ENCODE measurements around the gene RPS19BP1. TPM values are rescaled to one million over a fixed set of nuclear protein-coding genes. Genes with fewer than 3 reads are reported as not detected.
A peak's percentile ranks its signal among the peaks of the same experiment; 100 is the strongest.

Gene RPS19BP1
- total RNA-seq, 1 experiment from 2014 or later, result 102 TPM

- TF ChIP-seq GRHL2 (CRISPR knock-in tag; IDR thresholded peaks at IDR 0.05; ENCODE audit: insufficient replicate concordance, severe bottlenecking) (no peak), JUN (CRISPR knock-in tag; IDR thresholded peaks at IDR 0.05) (0 out of 2 replicates have a peak, but pooled peaks have one; percentile 23), ATF6 (CRISPR knock-in tag; IDR thresholded peaks at IDR 0.05) (no peak), NR1H2 (CRISPR knock-in tag; IDR thresholded peaks at IDR 0.05) (no peak)
- TF ChIP-seq, protein P1, sequence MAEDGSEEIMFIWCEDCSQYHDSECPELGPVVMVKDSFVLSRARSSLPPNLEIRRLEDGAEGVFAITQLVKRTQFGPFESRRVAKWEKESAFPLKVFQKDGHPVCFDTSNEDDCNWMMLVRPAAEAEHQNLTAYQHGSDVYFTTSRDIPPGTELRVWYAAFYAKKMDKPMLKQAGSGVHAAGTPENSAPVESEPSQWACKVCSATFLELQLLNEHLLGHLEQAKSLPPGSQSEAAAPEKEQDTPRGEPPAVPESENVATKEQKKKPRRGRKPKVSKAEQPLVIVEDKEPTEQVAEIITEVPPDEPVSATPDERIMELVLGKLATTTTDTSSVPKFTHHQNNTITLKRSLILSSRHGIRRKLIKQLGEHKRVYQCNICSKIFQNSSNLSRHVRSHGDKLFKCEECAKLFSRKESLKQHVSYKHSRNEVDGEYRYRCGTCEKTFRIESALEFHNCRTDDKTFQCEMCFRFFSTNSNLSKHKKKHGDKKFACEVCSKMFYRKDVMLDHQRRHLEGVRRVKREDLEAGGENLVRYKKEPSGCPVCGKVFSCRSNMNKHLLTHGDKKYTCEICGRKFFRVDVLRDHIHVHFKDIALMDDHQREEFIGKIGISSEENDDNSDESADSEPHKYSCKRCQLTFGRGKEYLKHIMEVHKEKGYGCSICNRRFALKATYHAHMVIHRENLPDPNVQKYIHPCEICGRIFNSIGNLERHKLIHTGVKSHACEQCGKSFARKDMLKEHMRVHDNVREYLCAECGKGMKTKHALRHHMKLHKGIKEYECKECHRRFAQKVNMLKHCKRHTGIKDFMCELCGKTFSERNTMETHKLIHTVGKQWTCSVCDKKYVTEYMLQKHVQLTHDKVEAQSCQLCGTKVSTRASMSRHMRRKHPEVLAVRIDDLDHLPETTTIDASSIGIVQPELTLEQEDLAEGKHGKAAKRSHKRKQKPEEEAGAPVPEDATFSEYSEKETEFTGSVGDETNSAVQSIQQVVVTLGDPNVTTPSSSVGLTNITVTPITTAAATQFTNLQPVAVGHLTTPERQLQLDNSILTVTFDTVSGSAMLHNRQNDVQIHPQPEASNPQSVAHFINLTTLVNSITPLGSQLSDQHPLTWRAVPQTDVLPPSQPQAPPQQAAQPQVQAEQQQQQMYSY (CRISPR knock-in tag; IDR thresholded peaks at IDR 0.05), result peak; percentile 100
Observed at GRCh38 chr22:39528681-39529486, 3.7 kb downstream of the RPS19BP1 start (continued).

DNA sequence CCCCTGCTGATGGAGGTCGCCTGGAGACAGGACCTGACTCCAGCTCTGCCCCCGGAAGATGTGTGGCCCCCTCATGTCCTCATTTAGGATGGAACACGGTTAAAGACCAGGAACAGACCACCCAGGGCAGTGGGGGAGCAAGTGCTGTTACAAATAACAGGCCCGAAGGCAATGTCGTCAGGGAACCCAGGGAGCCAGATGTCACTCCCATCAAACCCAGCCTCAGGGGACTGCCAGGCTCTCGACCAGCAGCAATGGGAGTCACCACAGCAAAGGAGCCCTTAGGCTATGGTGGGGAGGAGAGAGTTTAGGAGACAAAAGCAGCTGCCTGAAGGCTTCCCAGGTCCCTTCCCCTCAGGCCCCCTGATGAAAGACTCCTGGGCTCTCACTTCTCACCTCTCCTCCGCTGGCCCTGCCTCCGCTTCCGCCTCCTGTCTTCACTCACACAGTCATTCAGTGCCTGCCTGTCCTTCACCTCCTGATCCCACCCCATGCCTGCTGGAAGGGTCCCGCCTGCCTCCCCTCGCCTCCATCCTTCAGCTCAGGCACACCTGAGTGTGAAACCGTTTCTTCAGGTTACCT, 4.4 kb downstream of the RPS19BP1 start:
- ChIA-PET POLR2A (interaction anchor here (0.8 to 1.3 kb wide), 2 partner anchors 8 to 26 kb away, joined by 3 to 15 read pairs; partner anchors contain the start of genes ATF4 and MIEF1), CTCF (interaction anchor here (1.0 to 2.7 kb wide), 21 partner anchors 8 to 393 kb away, joined by 3 to 54 read pairs (median 9); partner anchors contain the start of genes ATF4, MIEF1 and RPL3)
- Mint-ChIP-seq H3K27ac (no peak overlapping the region), H3K27me3 (ENCODE audit: low read depth) (no peaks in the 10 kb centered on the region), H3K9me3 (no peaks in the 10 kb centered on the region), H3K4me3 (no peak overlapping the region), H3K4me1 (peaks cover 64% of the 10 kb centered on the region), H3K36me3 (peaks cover 32% of the 10 kb centered on the region)
- DNase-seq (ENCODE audit: low spot score) (no peak), ATAC-seq (no peak)
- TF ChIP-seq IRF1 (CRISPR knock-in tag; IDR thresholded peaks at IDR 0.05) (no peak), NFE2L1 (CRISPR knock-in tag; IDR thresholded peaks at IDR 0.05) (no peak), EMX1 (CRISPR knock-in tag; IDR thresholded peaks at IDR 0.05) (no peak), TEAD4 (CRISPR knock-in tag; IDR thresholded peaks at IDR 0.05) (no peak), E2F4 (CRISPR knock-in tag; IDR thresholded peaks at IDR 0.05; ENCODE audit: borderline replicate concordance, low read depth) (no peak), FOXK1 (CRISPR knock-in tag; IDR thresholded peaks at IDR 0.05) (no peak), ZNF671 (CRISPR knock-in tag; IDR thresholded peaks at IDR 0.05) (no peak), ZNF219 (CRISPR knock-in tag; IDR thresholded peaks at IDR 0.05; ENCODE audit: borderline replicate concordance) (no peak), FOXJ3 (CRISPR knock-in tag; IDR thresholded peaks at IDR 0.05; ENCODE audit: borderline replicate concordance) (no peak), TP53 (CRISPR knock-in tag; IDR thresholded peaks at IDR 0.05) (no peak), USF1 (CRISPR knock-in tag; IDR thresholded peaks at IDR 0.05) (no peak)
- TF ChIP-seq, protein P2, sequence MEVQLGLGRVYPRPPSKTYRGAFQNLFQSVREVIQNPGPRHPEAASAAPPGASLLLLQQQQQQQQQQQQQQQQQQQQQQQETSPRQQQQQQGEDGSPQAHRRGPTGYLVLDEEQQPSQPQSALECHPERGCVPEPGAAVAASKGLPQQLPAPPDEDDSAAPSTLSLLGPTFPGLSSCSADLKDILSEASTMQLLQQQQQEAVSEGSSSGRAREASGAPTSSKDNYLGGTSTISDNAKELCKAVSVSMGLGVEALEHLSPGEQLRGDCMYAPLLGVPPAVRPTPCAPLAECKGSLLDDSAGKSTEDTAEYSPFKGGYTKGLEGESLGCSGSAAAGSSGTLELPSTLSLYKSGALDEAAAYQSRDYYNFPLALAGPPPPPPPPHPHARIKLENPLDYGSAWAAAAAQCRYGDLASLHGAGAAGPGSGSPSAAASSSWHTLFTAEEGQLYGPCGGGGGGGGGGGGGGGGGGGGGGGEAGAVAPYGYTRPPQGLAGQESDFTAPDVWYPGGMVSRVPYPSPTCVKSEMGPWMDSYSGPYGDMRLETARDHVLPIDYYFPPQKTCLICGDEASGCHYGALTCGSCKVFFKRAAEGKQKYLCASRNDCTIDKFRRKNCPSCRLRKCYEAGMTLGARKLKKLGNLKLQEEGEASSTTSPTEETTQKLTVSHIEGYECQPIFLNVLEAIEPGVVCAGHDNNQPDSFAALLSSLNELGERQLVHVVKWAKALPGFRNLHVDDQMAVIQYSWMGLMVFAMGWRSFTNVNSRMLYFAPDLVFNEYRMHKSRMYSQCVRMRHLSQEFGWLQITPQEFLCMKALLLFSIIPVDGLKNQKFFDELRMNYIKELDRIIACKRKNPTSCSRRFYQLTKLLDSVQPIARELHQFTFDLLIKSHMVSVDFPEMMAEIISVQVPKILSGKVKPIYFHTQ (CRISPR knock-in tag; IDR thresholded peaks at IDR 0.05), result no peak
- TF ChIP-seq, protein P3, sequence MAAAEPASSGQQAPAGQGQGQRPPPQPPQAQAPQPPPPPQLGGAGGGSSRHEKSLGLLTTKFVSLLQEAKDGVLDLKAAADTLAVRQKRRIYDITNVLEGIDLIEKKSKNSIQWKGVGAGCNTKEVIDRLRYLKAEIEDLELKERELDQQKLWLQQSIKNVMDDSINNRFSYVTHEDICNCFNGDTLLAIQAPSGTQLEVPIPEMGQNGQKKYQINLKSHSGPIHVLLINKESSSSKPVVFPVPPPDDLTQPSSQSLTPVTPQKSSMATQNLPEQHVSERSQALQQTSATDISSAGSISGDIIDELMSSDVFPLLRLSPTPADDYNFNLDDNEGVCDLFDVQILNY (CRISPR knock-in tag; IDR thresholded peaks at IDR 0.05), result no peak
- TF ChIP-seq, protein P4, sequence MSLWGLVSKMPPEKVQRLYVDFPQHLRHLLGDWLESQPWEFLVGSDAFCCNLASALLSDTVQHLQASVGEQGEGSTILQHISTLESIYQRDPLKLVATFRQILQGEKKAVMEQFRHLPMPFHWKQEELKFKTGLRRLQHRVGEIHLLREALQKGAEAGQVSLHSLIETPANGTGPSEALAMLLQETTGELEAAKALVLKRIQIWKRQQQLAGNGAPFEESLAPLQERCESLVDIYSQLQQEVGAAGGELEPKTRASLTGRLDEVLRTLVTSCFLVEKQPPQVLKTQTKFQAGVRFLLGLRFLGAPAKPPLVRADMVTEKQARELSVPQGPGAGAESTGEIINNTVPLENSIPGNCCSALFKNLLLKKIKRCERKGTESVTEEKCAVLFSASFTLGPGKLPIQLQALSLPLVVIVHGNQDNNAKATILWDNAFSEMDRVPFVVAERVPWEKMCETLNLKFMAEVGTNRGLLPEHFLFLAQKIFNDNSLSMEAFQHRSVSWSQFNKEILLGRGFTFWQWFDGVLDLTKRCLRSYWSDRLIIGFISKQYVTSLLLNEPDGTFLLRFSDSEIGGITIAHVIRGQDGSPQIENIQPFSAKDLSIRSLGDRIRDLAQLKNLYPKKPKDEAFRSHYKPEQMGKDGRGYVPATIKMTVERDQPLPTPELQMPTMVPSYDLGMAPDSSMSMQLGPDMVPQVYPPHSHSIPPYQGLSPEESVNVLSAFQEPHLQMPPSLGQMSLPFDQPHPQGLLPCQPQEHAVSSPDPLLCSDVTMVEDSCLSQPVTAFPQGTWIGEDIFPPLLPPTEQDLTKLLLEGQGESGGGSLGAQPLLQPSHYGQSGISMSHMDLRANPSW (CRISPR knock-in tag; conservative IDR thresholded peaks at IDR 0.05; ENCODE audit: low read depth), result no peak

All from WTC11 (cell line).